Measurements from ENCODE around the gene CES2.

DNA sequence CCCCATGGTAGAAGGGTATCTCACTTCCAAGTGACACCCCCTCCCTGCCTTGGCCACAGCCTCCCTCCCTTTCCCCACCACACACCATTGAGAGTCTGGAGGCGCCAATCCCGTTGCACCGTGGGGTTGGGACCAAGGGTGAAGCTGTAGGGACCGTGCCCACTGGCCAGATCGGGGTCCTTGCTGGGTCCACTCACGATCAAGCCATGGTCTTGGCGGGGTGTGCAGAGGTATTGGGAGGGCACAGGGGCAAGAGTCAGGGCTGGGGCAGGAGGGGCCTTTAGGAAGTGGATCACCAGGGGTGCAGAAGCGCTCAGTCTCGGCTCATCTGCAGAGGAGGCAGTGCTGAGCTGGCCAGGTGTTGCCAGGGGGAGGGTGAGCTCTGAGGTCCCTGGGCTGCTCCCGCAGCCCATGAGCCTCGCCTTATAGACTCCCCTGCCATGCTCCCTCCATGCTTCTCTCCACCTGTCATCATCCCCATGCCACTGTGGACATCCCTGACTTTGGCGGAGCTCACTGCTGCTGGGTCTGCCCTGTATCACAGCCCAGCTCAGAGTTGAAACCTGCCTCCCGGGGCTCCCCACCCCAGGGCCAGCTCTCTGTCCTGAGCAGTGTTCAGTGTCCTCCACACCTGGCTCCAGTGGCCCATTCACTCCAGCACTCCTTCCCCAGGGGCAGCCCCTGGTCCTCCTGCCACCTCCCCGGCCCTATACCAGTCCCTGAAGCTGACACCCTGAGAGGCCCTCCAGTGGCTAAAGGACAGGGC, 25.0 kb upstream of the CES2 start:
- TF ChIP-seq POLR2A (IDR thresholded peaks at IDR 0.05; ENCODE audit: low read length) (no peak), GATA1 (IDR thresholded peaks at IDR 0.05; ENCODE audit: low read depth, low read length) (no peak)

All from erythroblast (primary cell).